HT1080 (cell line): Measurements from ENCODE around the gene FAM167B. TPM values are rescaled to one million over a fixed set of nuclear protein-coding genes. Genes with fewer than 3 reads are reported as not detected.
"Not testable (repeated sequence)": the region's sequence is repeated elsewhere in the genome, so short reads cannot be mapped to it uniquely, and the experiment has no call there.

ENCODE experiments used
- DNase-seq: peaks from one replicate; pipeline ENCODE4 v3.0.0-alpha.2; 2015; ENCODE audit warnings: low read depth
- small RNA-seq: library from RNA; depleted of rRNA; stranded (forward); fragments of <200 nt; gene quantifications from one replicate; pipeline ENCODE3, GENCODE V24; 2014
- total RNA-seq: library from RNA; depleted of rRNA; stranded (reverse); fragments of >200 nt; shearing (Covaris generic); gene quantifications from 2 replicates; pipeline ENCODE4 v1.2.3, GENCODE V29; 2014; rRNA removed

Gene FAM167B
- total RNA-seq, 1 experiment from 2014 or later: 0.95 TPM

DNA sequence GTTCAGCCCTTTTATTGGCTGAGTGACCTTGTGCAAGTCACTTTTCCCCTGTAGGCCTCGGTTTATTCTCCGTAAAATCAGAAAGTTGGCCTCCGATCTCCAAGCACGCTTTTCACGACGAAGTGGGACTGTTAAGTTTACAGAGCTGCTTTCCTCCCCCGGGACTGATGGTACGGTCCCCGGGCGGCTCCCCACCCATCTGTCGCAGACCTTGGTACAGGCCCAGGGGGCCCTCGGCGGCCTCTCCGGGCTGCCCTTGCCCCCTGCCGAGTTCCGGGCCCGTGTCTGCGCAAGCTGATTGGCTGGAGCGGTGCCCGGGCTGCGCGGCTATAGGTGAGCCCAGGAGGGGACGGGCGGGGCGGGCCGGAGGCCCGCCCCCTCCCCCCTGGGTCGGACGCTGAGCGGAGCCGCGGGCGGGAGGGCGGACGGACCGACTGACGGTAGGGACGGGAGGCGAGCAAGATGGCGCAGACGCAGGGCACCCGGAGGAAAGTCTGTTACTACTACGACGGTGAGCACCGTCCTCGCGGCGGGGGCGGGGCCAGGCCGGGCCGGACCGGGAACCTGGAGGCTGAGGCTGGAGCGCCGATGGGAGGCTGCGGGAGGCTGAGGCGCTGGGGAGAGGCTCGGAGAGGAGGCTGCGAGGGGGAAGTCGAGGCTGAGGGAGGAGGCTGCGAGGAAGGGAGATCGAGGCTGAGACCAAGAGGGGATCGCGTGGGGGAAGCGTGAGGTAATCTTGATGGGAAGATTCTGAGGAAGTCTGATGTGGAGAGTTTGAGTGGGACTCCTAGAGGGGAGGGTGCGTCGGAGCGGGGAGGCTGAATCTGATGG is 44.9 kb downstream of the FAM167B start, which contains the start of gene HDAC1:
HDAC1 (plus strand) TSS at position 376 of the 831 bp plus-strand sequence; CDS start at position 463, 87 bp downstream.
- peak; percentile 95 for DNase-seq

DNA sequence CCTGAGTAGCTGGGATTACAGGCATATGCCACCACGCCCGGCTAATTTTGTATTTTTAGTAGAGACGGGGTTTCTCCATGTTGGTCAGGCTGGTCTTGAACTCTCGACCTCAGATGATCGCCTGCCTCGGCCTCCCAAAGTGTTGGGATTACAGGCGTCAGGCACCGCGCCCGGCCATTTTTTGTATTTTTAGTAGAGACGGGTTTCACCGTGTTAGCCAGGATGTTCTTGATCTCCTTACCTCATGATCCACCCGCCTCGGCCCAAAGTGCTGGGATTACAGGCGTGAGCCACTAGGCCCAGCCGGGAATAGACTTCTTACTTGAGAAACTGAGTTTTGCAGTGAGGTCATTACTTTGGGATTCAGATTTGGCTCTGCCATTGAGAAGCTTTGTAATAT is 51.2 kb downstream of the FAM167B start:
- DNase-seq: not testable (repeated sequence)

Small RNA genes within 50 kb of the gene (small RNA-seq; reads per million reads assigned to genes)
- gene RF00017 (not detected), gene RF00019 (not detected)

Other genes with a start within 250 kb of the FAM167B start
- 54.6 and 111 TPM in 2 replicates for gene KHDRBS1, start 233.4 kb upstream of the FAM167B start, total RNA-seq
- gene TMEM39B, start 174.3 kb upstream of the FAM167B start, total RNA-seq: 19.1 and 24.7 TPM in 2 replicates
- 35.7 and 40.0 TPM in 2 replicates for gene KPNA6, start 139.2 kb upstream of the FAM167B start, total RNA-seq
- 56.1 and 67.5 TPM in 2 replicates for gene TXLNA, start 67.5 kb upstream of the FAM167B start, total RNA-seq
- 13.4 and 14.0 TPM in 2 replicates for gene CCDC28B, start 46.6 kb upstream of the FAM167B start, total RNA-seq
- 3.0 and 3.5 TPM in 2 replicates for gene IQCC, start 41.6 kb upstream of the FAM167B start, total RNA-seq
- gene DCDC2B, start 38.1 kb upstream of the FAM167B start, total RNA-seq: not detected in 2 replicates
- gene TMEM234, start 24.9 kb upstream of the FAM167B start, total RNA-seq: 15.6 and 17.2 TPM in 2 replicates
- gene EIF3I, start 24.8 kb upstream of the FAM167B start, total RNA-seq: 640 and 670 TPM in 2 replicates
- 0.16 TPM in 1 of 2 replicates, not detected in the other for gene LCK, start 4.0 kb downstream of the FAM167B start, total RNA-seq
- 123 and 126 TPM in 2 replicates for gene HDAC1, start 44.9 kb downstream of the FAM167B start, total RNA-seq
- 89.4 and 127 TPM in 2 replicates for gene MARCKSL1, start 89.0 kb downstream of the FAM167B start, total RNA-seq
- 1.2 and 1.9 TPM in 2 replicates for gene FAM229A, start 115.3 kb downstream of the FAM167B start, total RNA-seq
- gene TSSK3, start 115.3 kb downstream of the FAM167B start, total RNA-seq: 0.60 TPM in 1 of 2 replicates, not detected in the other
- gene BSDC1, start 147.2 kb downstream of the FAM167B start, total RNA-seq: 31.8 and 33.4 TPM in 2 replicates
- gene ZBTB8B, start 217.8 kb downstream of the FAM167B start, total RNA-seq: not detected in 2 replicates